Dendritic cell treated with granulocyte-macrophage colony-stimulating factor and Interleukin-4, amounts not matched to agents 40 ng/mL and 50 ng/mL, for 4 days (primary cell): ENCODE results near the gene CPNE1.
"Not testable (repeated sequence)": the region's sequence is repeated elsewhere in the genome, so short reads cannot be mapped to it uniquely, and the experiment has no call there.

Experiments
- H3K27ac Mint-ChIP-seq: one replicate; pipeline ENCODE4 v1.8.0; 2022; ENCODE audit warnings: mild to moderate bottlenecking, mixed read lengths
- H3K27me3 Mint-ChIP-seq: one replicate; pipeline ENCODE4 v1.8.0; 2022; ENCODE audit warnings: mild to moderate bottlenecking, mixed read lengths
- H3K36me3 Mint-ChIP-seq: one replicate; pipeline ENCODE4 v1.8.0; 2022; ENCODE audit warnings: low read depth, mixed read lengths
- H3K4me1 Mint-ChIP-seq: one replicate; pipeline ENCODE4 v1.8.0; 2022; ENCODE audit warnings: low read depth, mixed read lengths
- H3K4me3 Mint-ChIP-seq: one replicate; pipeline ENCODE4 v1.8.0; 2022; ENCODE audit warnings: mild to moderate bottlenecking, moderate library complexity, mixed read lengths
- H3K9me3 Mint-ChIP-seq: one replicate; pipeline ENCODE4 v1.8.0; 2022; ENCODE audit warnings: mixed read lengths
- intact Hi-C: fragments of 100-400 bp; cut with micrococcal nuclease; formaldehyde crosslinking; loops from one replicate; pipeline ENCODE4 v1.15.0; 2022

CPNE1 gene

GRCh38 chr20:35664466-35665206 is at the start of gene CPNE1, which contains the start of gene RBM12:
Gene CPNE1, minus strand, starts transcription at chr20:35664900. Its CDS starts 31,977 bp downstream, at chr20:35632923.
Gene RBM12, minus strand, starts transcription at chr20:35664900. Its CDS starts 9,578 bp downstream, at chr20:35655322.
- Mint-ChIP-seq H3K4me1 (peaks cover 37% of the 10 kb centered on the region), H3K27ac (peak within 1 kb of the TSS; percentile 99), H3K9me3 (no peaks in the 10 kb centered on the region), H3K36me3 (peaks cover 31% of the 10 kb centered on the region), H3K27me3 (no peaks in the 10 kb centered on the region), H3K4me3 (peak within 1 kb of the TSS; percentile 95)
- intact Hi-C loops = loop anchor here (1.0 kb wide), 1 partner anchor 48 kb away; no protein-coding TSS in a partner anchor

- H3K27me3 Mint-ChIP-seq = no peaks in the 10 kb centered on the region
- no peaks in the 10 kb centered on the region for H3K9me3 Mint-ChIP-seq
- peaks cover 95% of the 10 kb centered on the region for H3K36me3 Mint-ChIP-seq
- no peak overlapping the region for H3K27ac Mint-ChIP-seq
- H3K4me3 Mint-ChIP-seq = no peak overlapping the region
- intact Hi-C loops = loop anchor here (2.0 kb wide), 1 partner anchor 17 kb away; no protein-coding TSS in a partner anchor
- peaks cover 11% of the 10 kb centered on the region for H3K4me1 Mint-ChIP-seq
Measured at GRCh38 chr20:35714127-35714526, 49.4 kb upstream of the CPNE1 start.

- H3K9me3 Mint-ChIP-seq, H3K27ac Mint-ChIP-seq, H3K27me3 Mint-ChIP-seq, intact Hi-C loops, H3K4me3 Mint-ChIP-seq: not testable (repeated sequence)
- Mint-ChIP-seq H3K4me1 (peaks cover 12% of the 10 kb centered on the region), H3K36me3 (peaks cover 93% of the 10 kb centered on the region)
Measured at GRCh38 chr20:35713120-35713519, 48.4 kb upstream of the CPNE1 start.

- H3K27ac Mint-ChIP-seq = no peak overlapping the region
- peaks cover 85% of the 10 kb centered on the region for H3K36me3 Mint-ChIP-seq
- intact Hi-C loops = no loop called here
- H3K4me1 Mint-ChIP-seq = peaks cover 12% of the 10 kb centered on the region
- H3K9me3 Mint-ChIP-seq = no peaks in the 10 kb centered on the region
- no peak overlapping the region for H3K4me3 Mint-ChIP-seq
- H3K27me3 Mint-ChIP-seq = no peaks in the 10 kb centered on the region
Measured at GRCh38 chr20:35711588-35712209, 47.0 kb upstream of the CPNE1 start.

- no peaks in the 10 kb centered on the region for H3K9me3 Mint-ChIP-seq
- peaks cover 85% of the 10 kb centered on the region for H3K36me3 Mint-ChIP-seq
- H3K4me3 Mint-ChIP-seq = no peak overlapping the region
- H3K4me1 Mint-ChIP-seq = peaks cover 12% of the 10 kb centered on the region
- H3K27ac Mint-ChIP-seq = no peak overlapping the region
- intact Hi-C loops = no loop called here
- H3K27me3 Mint-ChIP-seq = no peaks in the 10 kb centered on the region
Measured at GRCh38 chr20:35710884-35711587, 46.3 kb upstream of the CPNE1 start.

GRCh38 chr20:35710039-35710438 is 45.3 kb upstream of the CPNE1 start:
- Mint-ChIP-seq H3K27ac (no peak overlapping the region), H3K36me3 (peaks cover 85% of the 10 kb centered on the region)

GRCh38 chr20:35709259-35709658 is 44.6 kb upstream of the CPNE1 start:
- peaks cover 12% of the 10 kb centered on the region for H3K4me1 Mint-ChIP-seq

More at GRCh38 chr20:35710039-35710438, 45.3 kb upstream of the CPNE1 start:
- Mint-ChIP-seq H3K9me3 (no peaks in the 10 kb centered on the region), H3K4me3 (no peak overlapping the region), H3K4me1 (peaks cover 12% of the 10 kb centered on the region), H3K27me3 (no peaks in the 10 kb centered on the region)
- intact Hi-C loops = no loop called here

GRCh38 chr20:35708502-35708901 is 43.8 kb upstream of the CPNE1 start:
- intact Hi-C loops = no loop called here
- H3K27ac Mint-ChIP-seq = no peak overlapping the region

More at GRCh38 chr20:35709259-35709658, 44.6 kb upstream of the CPNE1 start:
- Mint-ChIP-seq H3K27me3 (no peaks in the 10 kb centered on the region), H3K9me3 (no peaks in the 10 kb centered on the region), H3K4me3 (no peak overlapping the region), H3K27ac (no peak overlapping the region), H3K36me3 (peaks cover 85% of the 10 kb centered on the region)
- intact Hi-C loops = no loop called here

GRCh38 chr20:35706591-35707529 is 42.2 kb upstream of the CPNE1 start:
- H3K4me3 Mint-ChIP-seq, H3K27me3 Mint-ChIP-seq, H3K9me3 Mint-ChIP-seq, intact Hi-C loops, H3K27ac Mint-ChIP-seq: not testable (repeated sequence)
- H3K4me1 Mint-ChIP-seq = peaks cover 15% of the 10 kb centered on the region
- H3K36me3 Mint-ChIP-seq = peaks cover 87% of the 10 kb centered on the region

More at GRCh38 chr20:35708502-35708901, 43.8 kb upstream of the CPNE1 start:
- H3K36me3 Mint-ChIP-seq = peaks cover 85% of the 10 kb centered on the region
- no peak overlapping the region for H3K4me3 Mint-ChIP-seq
- H3K27me3 Mint-ChIP-seq = no peaks in the 10 kb centered on the region
- peaks cover 12% of the 10 kb centered on the region for H3K4me1 Mint-ChIP-seq
- H3K9me3 Mint-ChIP-seq = no peaks in the 10 kb centered on the region

GRCh38 chr20:35705894-35706293 is 41.2 kb upstream of the CPNE1 start:
- H3K27ac Mint-ChIP-seq, H3K9me3 Mint-ChIP-seq, H3K27me3 Mint-ChIP-seq, H3K4me3 Mint-ChIP-seq, intact Hi-C loops: not testable (repeated sequence)
- Mint-ChIP-seq H3K36me3 (peaks cover 80% of the 10 kb centered on the region), H3K4me1 (peaks cover 14% of the 10 kb centered on the region)

GRCh38 chr20:35704514-35705261 is 40.0 kb upstream of the CPNE1 start:
- peaks cover 24% of the 10 kb centered on the region for H3K4me1 Mint-ChIP-seq

GRCh38 chr20:35702824-35703695 is 38.4 kb upstream of the CPNE1 start:
- H3K27ac Mint-ChIP-seq = no peak overlapping the region
- intact Hi-C loops = no loop called here
- H3K36me3 Mint-ChIP-seq = peaks cover 72% of the 10 kb centered on the region
- no peaks in the 10 kb centered on the region for H3K27me3 Mint-ChIP-seq
- H3K4me1 Mint-ChIP-seq = peaks cover 28% of the 10 kb centered on the region
- H3K9me3 Mint-ChIP-seq = no peaks in the 10 kb centered on the region
- no peak overlapping the region for H3K4me3 Mint-ChIP-seq

More at GRCh38 chr20:35704514-35705261, 40.0 kb upstream of the CPNE1 start:
- intact Hi-C loops = no loop called here
- Mint-ChIP-seq H3K9me3 (no peaks in the 10 kb centered on the region), H3K27me3 (no peaks in the 10 kb centered on the region), H3K4me3 (no peak overlapping the region), H3K36me3 (peaks cover 72% of the 10 kb centered on the region), H3K27ac (no peak overlapping the region)
